ENCODE data around the gene SAFB. TPM values are rescaled to one million over a fixed set of nuclear protein-coding genes. Genes with fewer than 3 reads are reported as not detected.

SAFB gene
- total and polyA plus RNA-seq, 9 donors = 24.7 to 101 (median 90.7) TPM

GRCh38 chr19:5661483-5661882, 38.6 kb downstream of the SAFB start:
- Histone ChIP-seq H3K9me3 (replicated peaks; ENCODE audit: control insufficient read depth, low read depth, low read length) (no peaks in the 10 kb centered on the region), H3K36me3 (ENCODE audit: control insufficient read depth, insufficient read depth, low read length) (peaks cover 85% of the 10 kb centered on the region), H3K4me3 (ENCODE audit: low read length) (no peak overlapping the region), H3K27ac (ENCODE audit: low read length) (no peak overlapping the region), H3K27me3 (ENCODE audit: control insufficient read depth, insufficient read depth, low read length) (no peaks in the 10 kb centered on the region), H3K4me1 (ENCODE audit: control insufficient read depth, insufficient read depth, low read length) (peaks cover 11% of the 10 kb centered on the region)
- DNase-seq = no peak
- WGBS (ENCODE audit: insufficient coverage) = 97% methylated on average over 42 of the region's 42 CpGs

GRCh38 chr19:5663904-5664303, 41.0 kb downstream of the SAFB start:
- Histone ChIP-seq H3K36me3 (ENCODE audit: control insufficient read depth, insufficient read depth, low read length) (peaks cover 89% of the 10 kb centered on the region), H3K4me1 (ENCODE audit: control insufficient read depth, insufficient read depth, low read length) (peaks cover 15% of the 10 kb centered on the region), H3K9me3 (replicated peaks; ENCODE audit: control insufficient read depth, low read depth, low read length) (no peaks in the 10 kb centered on the region), H3K27me3 (ENCODE audit: control insufficient read depth, insufficient read depth, low read length) (no peaks in the 10 kb centered on the region), H3K27ac (ENCODE audit: low read length) (peak overlapping the region; percentile 80), H3K4me3 (ENCODE audit: low read length) (no peak overlapping the region)
- 91% methylated on average over 14 of the region's 17 CpGs for WGBS (ENCODE audit: insufficient coverage)
- no peak for DNase-seq

DNA sequence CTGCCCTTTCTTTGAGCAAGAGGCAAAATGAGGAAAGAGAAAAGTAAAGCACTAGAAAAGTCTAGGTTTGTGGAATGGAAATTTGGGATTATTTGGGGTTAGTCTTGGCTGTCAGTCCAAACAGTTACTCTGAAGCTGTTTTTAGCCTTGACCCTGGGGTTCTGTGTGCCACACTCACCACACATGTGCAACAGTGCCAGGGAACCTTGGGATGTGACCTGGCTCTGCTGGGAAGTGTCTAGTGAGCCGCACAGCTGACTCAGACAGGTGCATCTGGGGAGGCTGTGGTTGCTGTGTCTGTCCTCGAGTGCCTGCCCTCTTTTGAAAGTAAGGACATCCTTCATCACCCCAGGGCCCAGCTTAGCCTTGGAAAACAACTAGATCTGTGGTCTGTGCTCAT, 41.6 kb downstream of the SAFB start:
- peak; percentile 52 for DNase-seq

DNA sequence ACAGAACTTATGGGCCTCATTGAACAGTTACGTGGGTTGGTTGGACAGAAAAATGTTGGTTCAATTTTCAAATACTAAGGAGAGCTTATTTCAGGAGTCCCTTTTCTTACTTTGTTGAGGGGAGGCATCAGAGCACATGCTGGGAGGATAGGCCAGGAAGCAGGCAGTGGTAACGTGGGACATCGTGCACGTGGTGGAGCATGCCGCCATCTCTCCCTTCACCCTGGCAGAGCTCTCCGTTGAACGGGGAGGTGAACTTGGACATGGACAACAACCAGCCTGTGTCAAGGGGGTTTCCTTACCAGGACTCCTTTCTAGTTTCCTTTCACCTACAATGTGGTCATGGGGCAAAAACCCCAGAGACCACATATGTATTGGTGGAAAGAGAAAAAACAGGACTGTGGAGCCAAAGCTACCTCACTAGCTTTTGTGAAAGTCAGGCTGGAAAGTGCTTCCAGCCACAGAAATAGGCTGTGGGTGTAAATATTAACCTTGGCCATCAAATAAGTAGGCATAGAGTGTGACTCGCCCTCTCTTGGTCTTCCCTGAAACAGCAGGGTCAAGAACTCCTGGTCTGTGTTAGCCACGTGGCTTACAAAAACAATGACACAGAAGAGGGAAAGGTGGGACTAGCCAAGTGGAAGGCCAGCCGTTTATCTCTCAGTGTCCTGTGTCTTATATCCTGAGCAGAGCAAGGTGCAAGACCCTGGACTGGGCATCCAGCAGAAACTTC, 43.1 kb downstream of the SAFB start:
- Histone ChIP-seq H3K9me3 (replicated peaks; ENCODE audit: control insufficient read depth, low read depth, low read length) (no peaks in the 10 kb centered on the region), H3K27ac (ENCODE audit: low read length) (no peak overlapping the region), H3K36me3 (ENCODE audit: control insufficient read depth, insufficient read depth, low read length) (peaks cover 86% of the 10 kb centered on the region), H3K27me3 (ENCODE audit: control insufficient read depth, insufficient read depth, low read length) (no peaks in the 10 kb centered on the region), H3K4me1 (ENCODE audit: control insufficient read depth, insufficient read depth, low read length) (peaks cover 15% of the 10 kb centered on the region), H3K4me3 (ENCODE audit: low read length) (no peak overlapping the region)
- DNase-seq = no peak
- WGBS (ENCODE audit: insufficient coverage) = 85% methylated on average over 3 of the region's 10 CpGs

More for the DNA sequence above, 41.6 kb downstream of the SAFB start:
- WGBS (ENCODE audit: insufficient coverage) = 90% methylated on average over 1 of the region's 2 CpGs
- Histone ChIP-seq H3K27ac (ENCODE audit: low read length) (peak overlapping the region; percentile 80), H3K36me3 (ENCODE audit: control insufficient read depth, insufficient read depth, low read length) (peaks cover 90% of the 10 kb centered on the region), H3K27me3 (ENCODE audit: control insufficient read depth, insufficient read depth, low read length) (no peaks in the 10 kb centered on the region), H3K4me3 (ENCODE audit: low read length) (no peak overlapping the region), H3K9me3 (replicated peaks; ENCODE audit: control insufficient read depth, low read depth, low read length) (no peaks in the 10 kb centered on the region), H3K4me1 (ENCODE audit: control insufficient read depth, insufficient read depth, low read length) (peaks cover 15% of the 10 kb centered on the region)

- H3K27ac ChIP-seq (ENCODE audit: low read length) = no peak overlapping the region
- WGBS (ENCODE audit: insufficient coverage) = 86% methylated on average over 15 of the region's 26 CpGs
- DNase-seq = no peak
- no peaks in the 10 kb centered on the region for H3K9me3 ChIP-seq (replicated peaks; ENCODE audit: control insufficient read depth, low read depth, low read length)
- no peaks in the 10 kb centered on the region for H3K27me3 ChIP-seq (ENCODE audit: control insufficient read depth, insufficient read depth, low read length)
- H3K4me1 ChIP-seq (ENCODE audit: control insufficient read depth, insufficient read depth, low read length) = peaks cover 15% of the 10 kb centered on the region
- peaks cover 83% of the 10 kb centered on the region for H3K36me3 ChIP-seq (ENCODE audit: control insufficient read depth, insufficient read depth, low read length)
- no peak overlapping the region for H3K4me3 ChIP-seq (ENCODE audit: low read length)
These were observed 44.2 kb downstream of the SAFB start for GRCh38 chr19:5666921-5667610.

GRCh38 chr19:5667751-5668271, 44.9 kb downstream of the SAFB start:
- Histone ChIP-seq H3K9me3 (replicated peaks; ENCODE audit: control insufficient read depth, low read depth, low read length) (no peaks in the 10 kb centered on the region), H3K36me3 (ENCODE audit: control insufficient read depth, insufficient read depth, low read length) (peaks cover 82% of the 10 kb centered on the region), H3K27ac (ENCODE audit: low read length) (no peak overlapping the region), H3K4me3 (ENCODE audit: low read length) (no peak overlapping the region), H3K4me1 (ENCODE audit: control insufficient read depth, insufficient read depth, low read length) (peaks cover 15% of the 10 kb centered on the region), H3K27me3 (ENCODE audit: control insufficient read depth, insufficient read depth, low read length) (no peaks in the 10 kb centered on the region)
- 81% methylated on average over 17 of the region's 22 CpGs for WGBS (ENCODE audit: insufficient coverage)
- no peak for DNase-seq

GRCh38 chr19:5669212-5669611, 46.3 kb downstream of the SAFB start:
- Histone ChIP-seq H3K36me3 (ENCODE audit: control insufficient read depth, insufficient read depth, low read length) (peaks cover 68% of the 10 kb centered on the region), H3K9me3 (replicated peaks; ENCODE audit: control insufficient read depth, low read depth, low read length) (no peaks in the 10 kb centered on the region), H3K27ac (ENCODE audit: low read length) (no peak overlapping the region), H3K4me1 (ENCODE audit: control insufficient read depth, insufficient read depth, low read length) (peaks cover 12% of the 10 kb centered on the region), H3K27me3 (ENCODE audit: control insufficient read depth, insufficient read depth, low read length) (no peaks in the 10 kb centered on the region), H3K4me3 (ENCODE audit: low read length) (no peak overlapping the region)
- no peak for DNase-seq
- WGBS (ENCODE audit: insufficient coverage) = 91% methylated on average over 10 of the region's 11 CpGs

GRCh38 chr19:5671600-5671999, 48.7 kb downstream of the SAFB start:
- Histone ChIP-seq H3K27ac (ENCODE audit: low read length) (no peak overlapping the region), H3K36me3 (ENCODE audit: control insufficient read depth, insufficient read depth, low read length) (peaks cover 45% of the 10 kb centered on the region), H3K27me3 (ENCODE audit: control insufficient read depth, insufficient read depth, low read length) (no peaks in the 10 kb centered on the region), H3K4me3 (ENCODE audit: low read length) (no peak overlapping the region), H3K4me1 (ENCODE audit: control insufficient read depth, insufficient read depth, low read length) (peaks cover 23% of the 10 kb centered on the region), H3K9me3 (replicated peaks; ENCODE audit: control insufficient read depth, low read depth, low read length) (no peaks in the 10 kb centered on the region)
- DNase-seq = no peak
- 87% methylated on average over 7 of the region's 7 CpGs for WGBS (ENCODE audit: insufficient coverage)

DNA sequence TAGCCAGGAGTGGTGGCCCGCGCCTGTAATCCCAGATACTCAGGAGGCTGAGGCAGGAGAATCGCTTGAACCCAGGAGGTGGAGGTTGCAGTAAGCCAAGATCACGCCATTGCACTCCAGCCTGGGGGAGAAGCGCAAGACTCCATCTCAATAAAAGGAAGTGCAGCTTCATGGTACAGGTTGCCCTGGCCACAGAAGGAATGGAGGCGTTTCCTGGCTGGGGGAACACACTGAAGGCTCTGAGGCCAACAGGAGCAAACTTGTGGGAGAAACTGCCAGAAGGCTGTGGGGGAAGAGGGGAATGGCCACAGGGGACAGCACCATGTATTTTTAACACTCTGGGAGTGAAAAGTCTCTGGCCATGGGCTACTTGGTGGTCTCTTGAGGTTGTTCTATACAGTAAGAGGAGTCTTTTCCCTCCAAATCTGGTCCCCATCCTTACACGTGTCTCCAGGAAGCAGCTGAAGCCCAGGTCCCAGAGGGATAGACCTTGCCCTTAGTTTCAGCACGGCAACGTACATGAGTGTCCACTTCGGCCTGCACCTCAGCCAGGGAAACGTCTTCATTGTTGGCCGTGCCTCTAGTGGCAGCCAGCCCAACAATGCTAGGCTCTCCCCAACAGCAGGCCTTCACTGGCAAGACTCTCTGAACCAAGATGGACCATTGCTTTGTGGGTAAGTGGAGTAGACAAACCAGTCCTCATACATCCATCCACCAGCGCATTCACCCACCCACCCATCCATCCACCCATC, 50.0 kb downstream of the SAFB start:
- H3K9me3 ChIP-seq (replicated peaks; ENCODE audit: control insufficient read depth, low read depth, low read length) = no peaks in the 10 kb centered on the region
- no peaks in the 10 kb centered on the region for H3K27me3 ChIP-seq (ENCODE audit: control insufficient read depth, insufficient read depth, low read length)
- 84% methylated on average over 8 of the region's 13 CpGs for WGBS (ENCODE audit: insufficient coverage)
- no peak overlapping the region for H3K27ac ChIP-seq (ENCODE audit: low read length)
- H3K4me1 ChIP-seq (ENCODE audit: control insufficient read depth, insufficient read depth, low read length) = peaks cover 35% of the 10 kb centered on the region
- H3K4me3 ChIP-seq (ENCODE audit: low read length) = no peak overlapping the region
- no peak for DNase-seq
- peaks cover 37% of the 10 kb centered on the region for H3K36me3 ChIP-seq (ENCODE audit: control insufficient read depth, insufficient read depth, low read length)

- DNase-seq = no peak
- Histone ChIP-seq H3K4me3 (ENCODE audit: low read length) (no peak overlapping the region), H3K4me1 (ENCODE audit: control insufficient read depth, insufficient read depth, low read length) (peaks cover 39% of the 10 kb centered on the region), H3K27me3 (ENCODE audit: control insufficient read depth, insufficient read depth, low read length) (no peaks in the 10 kb centered on the region), H3K27ac (ENCODE audit: low read length) (no peak overlapping the region), H3K9me3 (replicated peaks; ENCODE audit: control insufficient read depth, low read depth, low read length) (no peaks in the 10 kb centered on the region), H3K36me3 (ENCODE audit: control insufficient read depth, insufficient read depth, low read length) (peaks cover 38% of the 10 kb centered on the region)
- WGBS (ENCODE audit: insufficient coverage) = 100% methylated on average over 1 of the region's 1 CpG
These were observed 50.9 kb downstream of the SAFB start for GRCh38 chr19:5673752-5674151.

Measured in muscle of leg (tissue), 11 donors.